Stimulated activated effector memory CD8-positive, alpha-beta T cell treated with anti-CD3 and anti-CD28 coated beads, Interleukin-12 subunit alpha, Interleukin-12 subunit beta, amount 100 ng/mL, for 72 hours (primary cell): ENCODE data around the gene RND3.

Source experiments
- ATAC-seq: fragments of 150-1000 bp; cut with Tn5 transposase; 2 replicates; pipeline ENCODE4 v1.10.0; 2021
- DNase-seq, 2 donors: peaks; one replicate each; pipeline ENCODE4 v3.0.0; 2021 to 2022; ENCODE audit warnings: low spot score in 2 of 2
- H3K27ac Mint-ChIP-seq: one replicate; pipeline ENCODE4 v1.8.0; 2022; ENCODE audit warnings: mild to moderate bottlenecking, mixed read lengths
- H3K36me3 Mint-ChIP-seq: one replicate; pipeline ENCODE4 v1.8.0; 2022; ENCODE audit warnings: mild to moderate bottlenecking, mixed read lengths
- H3K4me1 Mint-ChIP-seq: one replicate; pipeline ENCODE4 v1.8.0; 2022; ENCODE audit warnings: mixed read lengths
- H3K4me3 Mint-ChIP-seq: one replicate; pipeline ENCODE4 v1.8.0; 2022; ENCODE audit warnings: mild to moderate bottlenecking, mixed read lengths
- H3K9me3 Mint-ChIP-seq: one replicate; pipeline ENCODE4 v1.8.0; 2022; ENCODE audit warnings: mixed read lengths

Gene RND3

GRCh38 chr2:150487537-150488429 is at the start of gene RND3:
RND3 (minus strand) TSS chr2:150487667; CDS start chr2:150487417, 250 bp downstream.
- Mint-ChIP-seq H3K36me3 (no peaks in the 10 kb centered on the region), H3K27ac (no peak within 1 kb of the TSS), H3K9me3 (no peaks in the 10 kb centered on the region), H3K4me1 (peaks cover 14% of the 10 kb centered on the region), H3K4me3 (peak within 1 kb of the TSS; percentile 6)
- peak in 1 of 2 donors; percentile 60 for DNase-seq
- ATAC-seq: no peak

- ATAC-seq (no peak), DNase-seq (no peak)
- no peaks in the 10 kb centered on the region for H3K4me1 Mint-ChIP-seq
- H3K27ac Mint-ChIP-seq: no peak overlapping the region
- no peaks in the 10 kb centered on the region for H3K36me3 Mint-ChIP-seq
- no peak overlapping the region for H3K4me3 Mint-ChIP-seq
- H3K9me3 Mint-ChIP-seq: no peaks in the 10 kb centered on the region
Measured at GRCh38 chr2:150535176-150535575, 47.7 kb upstream of the RND3 start.

- Mint-ChIP-seq H3K4me3 (no peak overlapping the region), H3K4me1 (no peaks in the 10 kb centered on the region), H3K27ac (no peak overlapping the region), H3K36me3 (no peaks in the 10 kb centered on the region), H3K9me3 (no peaks in the 10 kb centered on the region)
- ATAC-seq (no peak), DNase-seq (no peak)
Measured at GRCh38 chr2:150532879-150533278, 45.4 kb upstream of the RND3 start.

GRCh38 chr2:150532020-150532419 is 44.6 kb upstream of the RND3 start:
- H3K4me1 Mint-ChIP-seq: no peaks in the 10 kb centered on the region
- no peak for DNase-seq
- no peak overlapping the region for H3K27ac Mint-ChIP-seq
- H3K4me3 Mint-ChIP-seq: no peak overlapping the region
- no peaks in the 10 kb centered on the region for H3K36me3 Mint-ChIP-seq
- no peak for ATAC-seq
- H3K9me3 Mint-ChIP-seq: no peaks in the 10 kb centered on the region

GRCh38 chr2:150531591-150531990 is 44.1 kb upstream of the RND3 start:
- Mint-ChIP-seq H3K9me3 (no peaks in the 10 kb centered on the region), H3K27ac (no peak overlapping the region), H3K4me3 (no peak overlapping the region), H3K4me1 (no peaks in the 10 kb centered on the region), H3K36me3 (no peaks in the 10 kb centered on the region)
- ATAC-seq (no peak), DNase-seq (no peak)

GRCh38 chr2:150530168-150530567 is 42.7 kb upstream of the RND3 start:
- no peaks in the 10 kb centered on the region for H3K4me1 Mint-ChIP-seq
- no peaks in the 10 kb centered on the region for H3K9me3 Mint-ChIP-seq
- DNase-seq: no peak
- no peak overlapping the region for H3K4me3 Mint-ChIP-seq
- no peak overlapping the region for H3K27ac Mint-ChIP-seq
- H3K36me3 Mint-ChIP-seq: no peaks in the 10 kb centered on the region
- no peak for ATAC-seq

GRCh38 chr2:150528861-150529801 is 41.7 kb upstream of the RND3 start:
- H3K36me3 Mint-ChIP-seq: no peaks in the 10 kb centered on the region
- ATAC-seq (no peak), DNase-seq (no peak)
- no peaks in the 10 kb centered on the region for H3K4me1 Mint-ChIP-seq
- H3K9me3 Mint-ChIP-seq: no peaks in the 10 kb centered on the region
- H3K27ac Mint-ChIP-seq: no peak overlapping the region
- H3K4me3 Mint-ChIP-seq: no peak overlapping the region

GRCh38 chr2:150526827-150527226 is 39.4 kb upstream of the RND3 start:
- H3K36me3 Mint-ChIP-seq: no peaks in the 10 kb centered on the region
- ATAC-seq (no peak), DNase-seq (no peak)
- no peaks in the 10 kb centered on the region for H3K4me1 Mint-ChIP-seq
- H3K4me3 Mint-ChIP-seq: no peak overlapping the region
- H3K27ac Mint-ChIP-seq: no peak overlapping the region
- H3K9me3 Mint-ChIP-seq: no peaks in the 10 kb centered on the region

- Mint-ChIP-seq H3K36me3 (no peaks in the 10 kb centered on the region), H3K4me1 (no peaks in the 10 kb centered on the region), H3K9me3 (peaks cover 4% of the 10 kb centered on the region), H3K4me3 (no peak overlapping the region), H3K27ac (no peak overlapping the region)
- ATAC-seq: no peak
- no peak for DNase-seq
Measured at GRCh38 chr2:150526006-150526405, 38.5 kb upstream of the RND3 start.

- DNase-seq (no peak), ATAC-seq (no peak)
- Mint-ChIP-seq H3K9me3 (peaks cover 7% of the 10 kb centered on the region), H3K36me3 (no peaks in the 10 kb centered on the region), H3K27ac (no peak overlapping the region), H3K4me1 (no peaks in the 10 kb centered on the region), H3K4me3 (no peak overlapping the region)
Measured at GRCh38 chr2:150522269-150522668, 34.8 kb upstream of the RND3 start.

GRCh38 chr2:150520887-150521664 is 33.6 kb upstream of the RND3 start:
- no peaks in the 10 kb centered on the region for H3K4me1 Mint-ChIP-seq
- peaks cover 12% of the 10 kb centered on the region for H3K9me3 Mint-ChIP-seq
- no peak overlapping the region for H3K27ac Mint-ChIP-seq
- no peak overlapping the region for H3K4me3 Mint-ChIP-seq
- DNase-seq (no peak), ATAC-seq (no peak)
- H3K36me3 Mint-ChIP-seq: no peaks in the 10 kb centered on the region

- H3K4me1 Mint-ChIP-seq: no peaks in the 10 kb centered on the region
- H3K36me3 Mint-ChIP-seq: no peaks in the 10 kb centered on the region
- no peak for DNase-seq
- no peak overlapping the region for H3K27ac Mint-ChIP-seq
- H3K4me3 Mint-ChIP-seq: no peak overlapping the region
- ATAC-seq: no peak
- H3K9me3 Mint-ChIP-seq: peaks cover 15% of the 10 kb centered on the region
Measured at GRCh38 chr2:150520033-150520432, 32.6 kb upstream of the RND3 start.

- Mint-ChIP-seq H3K4me3 (no peak overlapping the region), H3K27ac (no peak overlapping the region), H3K9me3 (peaks cover 15% of the 10 kb centered on the region), H3K36me3 (no peaks in the 10 kb centered on the region), H3K4me1 (no peaks in the 10 kb centered on the region)
- ATAC-seq (no peak), DNase-seq (no peak)
Measured at GRCh38 chr2:150517951-150518680, 30.6 kb upstream of the RND3 start.

- no peaks in the 10 kb centered on the region for H3K4me1 Mint-ChIP-seq
- no peak overlapping the region for H3K4me3 Mint-ChIP-seq
- no peak for ATAC-seq
- H3K36me3 Mint-ChIP-seq: no peaks in the 10 kb centered on the region
- H3K9me3 Mint-ChIP-seq: peaks cover 8% of the 10 kb centered on the region
- H3K27ac Mint-ChIP-seq: no peak overlapping the region
- no peak for DNase-seq
Measured at GRCh38 chr2:150513647-150514046, 26.2 kb upstream of the RND3 start.
